GM23248 (cell line): ENCODE measurements around the gene VWA8.

Experiments used
- EZH2 ChIP-seq: fragments of 200-600 bp; sonication (generic); IDR thresholded peaks from 2 replicates; pipeline ENCODE4 v1.6.1; 2018; ENCODE audit warnings: antibody characterized with exemption, mild to moderate bottlenecking; ENCODE audit not compliant: insufficient read depth, poor library complexity, severe bottlenecking
- EZH2phosphoT487 ChIP-seq: fragments of 200-600 bp; sonication (generic); IDR thresholded peaks from 2 replicates; pipeline ENCODE4 v1.6.1; 2018; ENCODE audit warnings: antibody characterized with exemption, moderate library complexity, mild to moderate bottlenecking, low read depth; ENCODE audit not compliant: insufficient read depth

DNA sequence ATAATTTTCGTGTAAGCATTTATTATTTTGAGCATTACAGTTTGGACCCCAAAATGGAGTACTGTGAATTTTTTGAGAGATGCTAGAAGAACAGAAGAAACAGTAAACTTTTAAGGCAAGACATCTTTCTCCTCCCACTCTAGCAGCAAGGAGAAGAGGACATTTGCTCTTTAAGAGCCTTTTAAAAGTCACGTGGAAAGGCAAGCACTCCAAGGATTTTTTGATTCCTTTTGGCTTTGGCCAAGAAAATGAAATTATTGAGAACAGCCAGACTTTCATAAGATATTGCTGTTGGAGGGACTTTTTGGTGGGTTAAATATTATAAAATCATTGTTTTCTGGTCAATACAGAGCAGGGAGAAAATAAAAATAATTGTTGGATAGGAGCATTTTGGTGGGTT, 393.5 kb downstream of the VWA8 start:
- TF ChIP-seq EZH2 (no peak), EZH2phosphoT487 (no peak)
